ENCODE data around the gene COL25A1. TPM values are rescaled to one million over a fixed set of nuclear protein-coding genes. Genes with fewer than 3 reads are reported as not detected.
"Not testable (repeated sequence)": the region's sequence is repeated elsewhere in the genome, so short reads cannot be mapped to it uniquely, and the experiment has no call there.

The COL25A1 gene
- polyA plus RNA-seq, 1 donor = 4.5 TPM

GRCh38 chr4:109166586-109166985 is 135.9 kb downstream of the COL25A1 start:
- DNase-seq = no peak

GRCh38 chr4:109166126-109166525 is 136.3 kb downstream of the COL25A1 start:
- DNase-seq = no peak

- no peak for DNase-seq
These were observed 138.4 kb downstream of the COL25A1 start for GRCh38 chr4:109164011-109164410.

- DNase-seq = no peak
These were observed 139.0 kb downstream of the COL25A1 start for GRCh38 chr4:109163493-109163892.

GRCh38 chr4:109162759-109163158 is 139.7 kb downstream of the COL25A1 start:
- DNase-seq = no peak

GRCh38 chr4:109160494-109160893 is 142.0 kb downstream of the COL25A1 start:
- DNase-seq = no peak

- DNase-seq = no peak
These were observed 144.8 kb downstream of the COL25A1 start for GRCh38 chr4:109157696-109158095.

- no peak for DNase-seq
These were observed 145.3 kb downstream of the COL25A1 start for GRCh38 chr4:109157205-109157604.

- DNase-seq = no peak
These were observed 146.1 kb downstream of the COL25A1 start for GRCh38 chr4:109156356-109156755.

GRCh38 chr4:109155682-109156283 is 146.7 kb downstream of the COL25A1 start:
- DNase-seq = no peak

GRCh38 chr4:109155084-109155483 is 147.4 kb downstream of the COL25A1 start:
- no peak for DNase-seq

GRCh38 chr4:109154424-109154823 is 148.0 kb downstream of the COL25A1 start:
- DNase-seq = no peak

- DNase-seq = no peak
These were observed 152.6 kb downstream of the COL25A1 start for GRCh38 chr4:109149836-109150235.

- no peak for DNase-seq
These were observed 153.8 kb downstream of the COL25A1 start for GRCh38 chr4:109148577-109149075.

GRCh38 chr4:109147135-109147534 is 155.3 kb downstream of the COL25A1 start:
- no peak for DNase-seq

- DNase-seq = no peak
These were observed 156.0 kb downstream of the COL25A1 start for GRCh38 chr4:109146499-109146898.

- DNase-seq = not testable (repeated sequence)
These were observed 164.3 kb downstream of the COL25A1 start for GRCh38 chr4:109138125-109138524.

- DNase-seq = no peak
These were observed 167.5 kb downstream of the COL25A1 start for GRCh38 chr4:109134921-109135320.

GRCh38 chr4:109134268-109134667 is 168.2 kb downstream of the COL25A1 start:
- DNase-seq = no peak

- DNase-seq = no peak
These were observed 170.9 kb downstream of the COL25A1 start for GRCh38 chr4:109131559-109131958.

- no peak for DNase-seq
These were observed 173.9 kb downstream of the COL25A1 start for GRCh38 chr4:109128589-109128988.

- DNase-seq = no peak
These were observed 174.6 kb downstream of the COL25A1 start for GRCh38 chr4:109127866-109128265.

- DNase-seq = no peak
These were observed 175.6 kb downstream of the COL25A1 start for GRCh38 chr4:109126856-109127255.

GRCh38 chr4:109125084-109125483 is 177.4 kb downstream of the COL25A1 start:
- DNase-seq = no peak

- no peak for DNase-seq
These were observed 178.5 kb downstream of the COL25A1 start for GRCh38 chr4:109123951-109124350.

Measured in hindlimb muscle (tissue), 1 donor.